Activated B cell treated with CpG ODN at 0.5 μM for 24 hours (primary cell): Measurements from ENCODE around the gene C1orf35. TPM values are rescaled to one million over a fixed set of nuclear protein-coding genes. Genes with fewer than 3 reads are reported as not detected.

ENCODE experiments used
- ATAC-seq: fragments of 200-7000 bp; cut with Tn5 transposase; one replicate; pipeline ENCODE4 v1.10.0; 2021; ENCODE audit warnings: low read depth, mild to moderate bottlenecking, moderate library complexity
- CTCF ChIA-PET: fragments of 350-600 bp; sonication (Branson Sonifier 250); formaldehyde crosslinking; loops from one replicate; lab custom pipeline; 2021; ENCODE audit warnings: antibody characterized with exemption; lab: Charles Lee
- POLR2A ChIA-PET: fragments of 350-600 bp; sonication (Branson Sonifier 250); formaldehyde crosslinking; loops from one replicate; lab custom pipeline; 2021; ENCODE audit warnings: antibody characterized with exemption; lab: Charles Lee
- DNase-seq: peaks from one replicate; pipeline ENCODE4 v3.0.0; 2022
- H3K27ac Mint-ChIP-seq: one replicate; pipeline ENCODE4 v1.8.0; 2020; ENCODE audit warnings: mixed read lengths
- H3K27me3 Mint-ChIP-seq: one replicate; pipeline ENCODE4 v1.8.0; 2021; ENCODE audit warnings: mixed read lengths
- H3K36me3 Mint-ChIP-seq: one replicate; pipeline ENCODE4 v1.8.0; 2021; ENCODE audit warnings: low read depth, mixed read lengths
- H3K4me1 Mint-ChIP-seq: one replicate; pipeline ENCODE4 v1.8.0; 2021; ENCODE audit warnings: mixed read lengths
- H3K4me3 Mint-ChIP-seq: one replicate; pipeline ENCODE4 v1.8.0; 2020; ENCODE audit warnings: mild to moderate bottlenecking, mixed read lengths
- H3K9me3 Mint-ChIP-seq: one replicate; pipeline ENCODE4 v1.8.0; 2020; ENCODE audit warnings: mixed read lengths
- CTCF ChIP-seq: fragments of 200-600 bp; IDR thresholded peaks from one replicate; pipeline ENCODE4 v1.8.0; 2022; ENCODE audit warnings: antibody characterized with exemption, mild to moderate bottlenecking
- intact Hi-C: fragments of 100-400 bp; cut with micrococcal nuclease; formaldehyde crosslinking; loops from one replicate; pipeline ENCODE4 v1.15.1; 2024
- total RNA-seq: library from RNA; stranded (reverse); gene quantifications from 2 replicates; pipeline ENCODE4 v1.2.3, GENCODE V29; 2022

Gene C1orf35
- total RNA-seq, 1 donor from 2014 or later = 11.9 TPM

- TF ChIP-seq CTCF = no peak
- ChIA-PET POLR2A (interaction anchor here (0.6 to 1.1 kb wide), 5 partner anchors 9 to 316 kb away, joined by 3 to 7 read pairs (median 3); partner anchors contain the start of gene TRIM11), CTCF (interaction anchor here (0.8 to 1.4 kb wide), 2 partner anchors 40 to 91 kb away, joined by 3 read pairs; no protein-coding TSS in a partner anchor)
- intact Hi-C loops = loop anchor here (1.0 kb wide), 1 partner anchor 12 kb away; no protein-coding TSS in a partner anchor
- Mint-ChIP-seq H3K27ac (peak overlapping the region; percentile 46), H3K4me1 (peaks cover 79% of the 10 kb centered on the region), H3K27me3 (no peaks in the 10 kb centered on the region), H3K9me3 (peaks cover 11% of the 10 kb centered on the region), H3K36me3 (peaks cover 50% of the 10 kb centered on the region), H3K4me3 (peak overlapping the region; percentile 7)
- DNase-seq (peak; percentile 12), ATAC-seq (no peak)
Measured at GRCh38 chr1:228090613-228091081, 12.5 kb downstream of the C1orf35 start.

GRCh38 chr1:228089519-228090380, 13.4 kb downstream of the C1orf35 start:
- DNase-seq = peak; percentile 15
- intact Hi-C loops = loop anchor here (1.0 to 10.0 kb wide), 2 partner anchors 13 to 1415 kb away; partner anchors contain the start of gene NUP133
- ATAC-seq = peak; percentile 73
- ChIA-PET POLR2A (interaction anchor here (0.6 to 1.1 kb wide), 3 partner anchors 76 to 317 kb away, joined by 3 to 7 read pairs (median 3); partner anchors contain the start of genes IBA57 and TRIM11), CTCF (interaction anchor here (1.4 kb wide), 1 partner anchor 41 kb away, joined by 3 read pairs; no protein-coding TSS in a partner anchor)
- Mint-ChIP-seq H3K27me3 (no peaks in the 10 kb centered on the region), H3K4me3 (peak overlapping the region; percentile 53), H3K36me3 (peaks cover 49% of the 10 kb centered on the region), H3K27ac (peak overlapping the region; percentile 72), H3K4me1 (peaks cover 80% of the 10 kb centered on the region), H3K9me3 (peaks cover 6% of the 10 kb centered on the region)
- TF ChIP-seq CTCF = no peak

- ATAC-seq = no peak
- intact Hi-C loops = loop anchor here (10.0 kb wide), 1 partner anchor 1416 kb away; the partner anchor contains the start of gene NUP133
- H3K4me3 Mint-ChIP-seq = peak overlapping the region; percentile 53
- peak overlapping the region; percentile 72 for H3K27ac Mint-ChIP-seq
- H3K9me3 Mint-ChIP-seq = no peaks in the 10 kb centered on the region
- H3K36me3 Mint-ChIP-seq = peaks cover 47% of the 10 kb centered on the region
- H3K4me1 Mint-ChIP-seq = peaks cover 86% of the 10 kb centered on the region
- no peak for DNase-seq
- no peak for TF ChIP-seq CTCF
- ChIA-PET POLR2A (interaction anchor here (0.8 kb wide), 1 partner anchor 77 kb away, joined by 3 read pairs; the partner anchor contains the start of gene IBA57), CTCF (no interaction called here)
- H3K27me3 Mint-ChIP-seq = no peaks in the 10 kb centered on the region
Measured at GRCh38 chr1:228088586-228089498, 14.3 kb downstream of the C1orf35 start.

GRCh38 chr1:228087771-228088251, 15.3 kb downstream of the C1orf35 start:
- Mint-ChIP-seq H3K4me1 (peaks cover 92% of the 10 kb centered on the region), H3K9me3 (no peaks in the 10 kb centered on the region), H3K36me3 (peaks cover 54% of the 10 kb centered on the region), H3K27ac (no peak overlapping the region), H3K4me3 (peak overlapping the region; percentile 44), H3K27me3 (no peaks in the 10 kb centered on the region)
- intact Hi-C loops = loop anchor here (10.0 kb wide), 1 partner anchor 1417 kb away; the partner anchor contains the start of gene NUP133
- no peak for TF ChIP-seq CTCF
- POLR2A ChIA-PET = interaction anchor here (0.6 kb wide), 1 partner anchor 319 kb away, joined by 4 read pairs; the partner anchor contains the start of gene TRIM11
- no peak for ATAC-seq
- DNase-seq = no peak
- CTCF ChIA-PET = no interaction called here
